A549 (cell line): Measurements from ENCODE around the gene MYO10. TPM values are rescaled to one million over a fixed set of nuclear protein-coding genes. Genes with fewer than 3 reads are reported as not detected.

Experiments used
- ATAC-seq, 2 experiments: fragments of 200-7000 bp in 1 of 2; fragments of >200 bp in 1 of 2; cut with Nextera tagmentation in 1 of 2; cut with Tn5 transposase in 1 of 2; 3 replicates each; pipeline versions ENCODE4 v1.8.0 to v1.9.1; 2018 to 2020; ENCODE audit warnings: mild to moderate bottlenecking in 1 of 2, moderate library complexity in 1 of 2
- CTCF ChIA-PET: fragments of 300-600 bp; sonication (Branson Sonifier 250); formaldehyde crosslinking; extraction: SDS; loops from one replicate; lab custom pipeline; 2021; ENCODE audit warnings: antibody characterized with exemption, inconsistent platforms; lab: Yijun Ruan, JAX
- POLR2A ChIA-PET: fragments of 350-600 bp; formaldehyde crosslinking; extraction: SDS; loops from one replicate; lab custom pipeline; 2021; ENCODE audit warnings: antibody characterized with exemption, inconsistent platforms; lab: Yijun Ruan, JAX
- DNase-seq, 2 experiments: peaks; one replicate each; pipeline versions ENCODE4 v3.0.0 to v3.0.0-alpha.2; 2011 to 2016; ENCODE audit warnings: low read depth in 1 of 2, low spot score in 1 of 2
- FAIRE-seq: peaks from 2 replicates; lab custom pipeline; 2011; peaks lifted over from hg19 to GRCh38; lab: Jason Lieb, UNC
- H3K27ac ChIP-seq, 2 experiments: fragments of >200 bp; sonication (Bioruptor Twin); formaldehyde crosslinking; 3 replicates each; pipeline ENCODE4 v1.5.1; 2016 to 2017
- H3K4me1 ChIP-seq: fragments of >200 bp; sonication (Bioruptor Twin); formaldehyde crosslinking; 3 replicates; pipeline ENCODE4 v1.6.1; 2016
- H3K4me2 ChIP-seq: fragments of >200 bp; sonication (Bioruptor Twin); formaldehyde crosslinking; 3 replicates; pipeline ENCODE4 v1.6.1; 2016
- H3K4me3 ChIP-seq: fragments of >200 bp; sonication (Bioruptor Twin); formaldehyde crosslinking; 3 replicates; pipeline ENCODE4 v1.5.1; 2016
- H3K9me3 ChIP-seq: fragments of >200 bp; sonication (Bioruptor Twin); formaldehyde crosslinking; 3 replicates; pipeline ENCODE4 v1.6.1; 2016
- EHF ChIP-seq: fragments of 250-450 bp; sonication (Bioruptor Pico); IDR thresholded peaks from 2 replicates; pipeline ENCODE4 v1.5.0; 2020; ENCODE audit warnings: mild to moderate bottlenecking
- EHMT2 ChIP-seq: fragments of 200-600 bp; sonication (generic); IDR thresholded peaks from 2 replicates; pipeline ENCODE4 v1.6.1; 2016; ENCODE audit warnings: antibody characterized with exemption, low read depth, mild to moderate bottlenecking, moderate library complexity
- ESRRA ChIP-seq: fragments of 150-350 bp; IDR thresholded peaks from 2 replicates; pipeline ENCODE4 v1.6.1; 2014; ENCODE audit warnings: mild to moderate bottlenecking, low read length, borderline replicate concordance
- FOSB ChIP-seq: fragments of 250-450 bp; sonication (Bioruptor Pico); IDR thresholded peaks from 2 replicates; pipeline ENCODE4 v1.5.0; 2020; ENCODE audit warnings: mild to moderate bottlenecking, moderate library complexity
- HDAC2 ChIP-seq: fragments of 200-600 bp; sonication (generic); IDR thresholded peaks from 2 replicates; pipeline ENCODE4 v1.6.1; 2016
- HEYL ChIP-seq: fragments of 250-450 bp; sonication (Bioruptor Pico); IDR thresholded peaks from 2 replicates; pipeline ENCODE4 v1.8.0; 2021; ENCODE audit warnings: mild to moderate bottlenecking, moderate library complexity
- HOXB13 ChIP-seq: fragments of 250-450 bp; sonication (Bioruptor Pico); IDR thresholded peaks from 2 replicates; pipeline ENCODE4 v1.5.0; 2020; ENCODE audit warnings: low read depth, mild to moderate bottlenecking, moderate library complexity
- KDM1A ChIP-seq: fragments of 200-600 bp; sonication (generic); IDR thresholded peaks from 2 replicates; pipeline ENCODE4 v1.6.1; 2016; ENCODE audit warnings: low read depth, mild to moderate bottlenecking
- RCOR1 ChIP-seq: fragments of 150-350 bp; IDR thresholded peaks from 2 replicates; pipeline ENCODE4 v1.6.1; 2014; ENCODE audit warnings: antibody characterized with exemption, low read length, low read depth
- RFX5 ChIP-seq: fragments of 450-650 bp; IDR thresholded peaks from 2 replicates; pipeline ENCODE4 v1.7.1; 2014; ENCODE audit warnings: antibody characterized with exemption, mild to moderate bottlenecking, moderate library complexity
- TP53 ChIP-seq: fragments of 250-450 bp; sonication (Bioruptor Pico); IDR thresholded peaks from 2 replicates; pipeline ENCODE4 v1.5.0; 2021; ENCODE audit warnings: mild to moderate bottlenecking, moderate library complexity
- WGBS: methylation state at CpG from one replicate; pipeline ENCODE4 v1.1.6; 2017; ENCODE audit errors: missing lambda C conversion rate; 5-methylcytosine and 5-hydroxymethylcytosine counted together
- polyA plus RNA-seq, 4 experiments: library from polyadenylated mRNA; depleted of rRNA in 3 of 4; stranded (reverse); fragments of >200 nt; fragmentation: RNase III in 1 of 4; extraction: RNeasy Plus Mini Kit Qiagen cat#74134 plus additional on column Dnase treatment in 1 of 4; gene quantifications; 2 replicates in 3 of 4; 3 replicates in 1 of 4; pipeline ENCODE4 v1.2.3, GENCODE V29; 2011 to 2017
- TF ChIP-seq, protein P1 (sequence below): fragments of 450-650 bp; IDR thresholded peaks from 2 replicates; pipeline ENCODE4 v1.6.1; 2014; ENCODE audit warnings: antibody characterized with exemption
- TF ChIP-seq, protein P2 (sequence below): fragments of 250-450 bp; sonication (Bioruptor Pico); IDR thresholded peaks from 2 replicates; pipeline ENCODE4 v1.5.0; 2021; ENCODE audit warnings: mild to moderate bottlenecking, moderate library complexity, borderline replicate concordance
- TF ChIP-seq, protein P3 (sequence below): fragments of >200 bp; sonication (Bioruptor Twin); formaldehyde crosslinking; IDR thresholded peaks from 3 replicates; pipeline ENCODE4 v1.5.1; 2016

Gene MYO10
- polyA plus RNA-seq, 2 of the 4 experiments (the other 2 are of a cell fraction), result 68.0 to 68.5 TPM

DNA sequence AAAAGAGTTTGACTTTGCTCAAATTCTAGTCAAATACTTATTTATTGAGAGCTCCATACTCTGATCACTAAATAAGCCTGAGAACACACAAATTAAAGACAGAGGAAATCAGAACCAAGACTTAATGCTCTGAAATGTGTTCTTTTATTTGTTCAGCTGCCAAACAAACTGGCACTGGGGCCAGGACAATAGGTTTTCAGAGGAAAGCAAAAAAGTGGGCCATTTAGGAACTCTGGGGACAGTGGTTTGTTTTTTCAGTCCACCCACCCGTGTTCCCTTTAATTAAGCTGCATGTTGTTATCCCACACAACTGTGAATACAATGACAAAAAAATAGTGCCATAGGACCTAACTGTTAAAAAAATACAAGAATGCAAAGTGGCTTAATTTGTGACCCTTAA is 223.9 kb downstream of the MYO10 start:
- TF ChIP-seq RCOR1 (no peak), HDAC2 (no peak), HOXB13 (CRISPR knock-in tag) (no peak), FOSB (CRISPR knock-in tag) (no peak), RFX5 (no peak), KDM1A (no peak)
- TF ChIP-seq, protein P1, sequence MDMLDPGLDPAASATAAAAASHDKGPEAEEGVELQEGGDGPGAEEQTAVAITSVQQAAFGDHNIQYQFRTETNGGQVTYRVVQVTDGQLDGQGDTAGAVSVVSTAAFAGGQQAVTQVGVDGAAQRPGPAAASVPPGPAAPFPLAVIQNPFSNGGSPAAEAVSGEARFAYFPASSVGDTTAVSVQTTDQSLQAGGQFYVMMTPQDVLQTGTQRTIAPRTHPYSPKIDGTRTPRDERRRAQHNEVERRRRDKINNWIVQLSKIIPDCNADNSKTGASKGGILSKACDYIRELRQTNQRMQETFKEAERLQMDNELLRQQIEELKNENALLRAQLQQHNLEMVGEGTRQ, result no peak
- TF ChIP-seq, protein P2, sequence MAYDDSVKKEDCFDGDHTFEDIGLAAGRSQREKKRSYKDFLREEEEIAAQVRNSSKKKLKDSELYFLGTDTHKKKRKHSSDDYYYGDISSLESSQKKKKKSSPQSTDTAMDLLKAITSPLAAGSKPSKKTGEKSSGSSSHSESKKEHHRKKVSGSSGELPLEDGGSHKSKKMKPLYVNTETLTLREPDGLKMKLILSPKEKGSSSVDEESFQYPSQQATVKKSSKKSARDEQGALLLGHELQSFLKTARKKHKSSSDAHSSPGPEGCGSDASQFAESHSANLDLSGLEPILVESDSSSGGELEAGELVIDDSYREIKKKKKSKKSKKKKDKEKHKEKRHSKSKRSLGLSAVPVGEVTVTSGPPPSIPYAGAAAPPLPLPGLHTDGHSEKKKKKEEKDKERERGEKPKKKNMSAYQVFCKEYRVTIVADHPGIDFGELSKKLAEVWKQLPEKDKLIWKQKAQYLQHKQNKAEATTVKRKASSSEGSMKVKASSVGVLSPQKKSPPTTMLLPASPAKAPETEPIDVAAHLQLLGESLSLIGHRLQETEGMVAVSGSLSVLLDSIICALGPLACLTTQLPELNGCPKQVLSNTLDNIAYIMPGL, result no peak
- H3K9me3 ChIP-seq, result no peaks in the 10 kb centered on the region
- ATAC-seq (no peak), FAIRE-seq (no peak), DNase-seq (no peak)
- ChIA-PET CTCF (interaction anchor here (0.6 to 2.0 kb wide), 4 partner anchors 10 to 55 kb away, joined by 3 to 6 read pairs (median 5); no protein-coding TSS in a partner anchor), POLR2A (no interaction called here)
- no peaks in the 10 kb centered on the region for H3K4me1 ChIP-seq
- no peak overlapping the region for H3K4me3 ChIP-seq
- H3K4me2 ChIP-seq, result no peak overlapping the region
- WGBS, result 83% methylated on average over 1 of the region's 1 CpG
- H3K27ac ChIP-seq, result no peak overlapping the region

DNA sequence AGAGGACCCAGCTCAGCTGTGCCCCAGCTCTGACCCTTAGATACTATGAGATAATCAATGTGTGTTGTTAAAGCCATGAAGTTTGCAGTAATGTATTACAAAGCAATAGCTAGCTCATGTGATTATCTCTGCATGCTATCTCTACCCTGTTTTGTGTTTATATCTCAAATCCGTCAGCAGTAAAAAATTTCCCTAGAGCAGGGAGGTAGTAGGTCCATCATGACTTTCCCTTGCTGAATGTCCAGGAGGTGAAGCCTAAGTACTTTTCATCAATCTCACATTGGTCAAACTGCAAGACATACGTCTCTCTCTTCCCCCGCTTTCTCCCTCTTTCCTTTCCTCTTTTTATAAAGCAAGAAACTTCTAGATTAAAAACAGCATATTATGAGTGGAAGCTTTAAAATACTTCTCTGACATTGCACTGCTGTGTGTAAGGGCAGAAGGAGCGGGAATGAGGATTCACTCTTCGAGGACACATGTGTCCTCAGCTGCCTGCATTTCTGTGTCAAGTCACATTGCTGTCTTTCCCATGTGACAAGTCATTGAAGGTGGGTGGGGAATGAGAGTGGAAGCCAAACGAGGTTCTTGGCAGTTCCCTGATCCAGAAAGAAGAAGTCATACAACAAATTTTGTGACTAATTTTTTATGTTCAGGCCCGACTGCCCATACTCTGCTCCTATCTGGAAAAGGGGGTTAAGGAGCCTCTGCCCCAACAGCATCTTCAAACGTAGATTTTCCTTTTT is 226.2 kb downstream of the MYO10 start:
- Histone ChIP-seq H3K27ac (no peak overlapping the region), H3K4me1 (no peaks in the 10 kb centered on the region), H3K4me3 (no peak overlapping the region), H3K9me3 (no peaks in the 10 kb centered on the region), H3K4me2 (no peak overlapping the region)
- no peak for DNase-seq
- ChIA-PET CTCF (interaction anchor here (1.7 to 4.5 kb wide), 3 partner anchors 8 to 28 kb away, joined by 3 to 24 read pairs (median 6); no protein-coding TSS in a partner anchor), POLR2A (no interaction called here)
- 85% methylated on average over 8 of the region's 8 CpGs for WGBS
- no peak for ATAC-seq
- no peak for FAIRE-seq
- no peak for TF ChIP-seq RCOR1
- TF ChIP-seq EHMT2, result no peak
- no peak for TF ChIP-seq HEYL
- TF ChIP-seq ESRRA, result no peak
- TF ChIP-seq, protein P3, sequence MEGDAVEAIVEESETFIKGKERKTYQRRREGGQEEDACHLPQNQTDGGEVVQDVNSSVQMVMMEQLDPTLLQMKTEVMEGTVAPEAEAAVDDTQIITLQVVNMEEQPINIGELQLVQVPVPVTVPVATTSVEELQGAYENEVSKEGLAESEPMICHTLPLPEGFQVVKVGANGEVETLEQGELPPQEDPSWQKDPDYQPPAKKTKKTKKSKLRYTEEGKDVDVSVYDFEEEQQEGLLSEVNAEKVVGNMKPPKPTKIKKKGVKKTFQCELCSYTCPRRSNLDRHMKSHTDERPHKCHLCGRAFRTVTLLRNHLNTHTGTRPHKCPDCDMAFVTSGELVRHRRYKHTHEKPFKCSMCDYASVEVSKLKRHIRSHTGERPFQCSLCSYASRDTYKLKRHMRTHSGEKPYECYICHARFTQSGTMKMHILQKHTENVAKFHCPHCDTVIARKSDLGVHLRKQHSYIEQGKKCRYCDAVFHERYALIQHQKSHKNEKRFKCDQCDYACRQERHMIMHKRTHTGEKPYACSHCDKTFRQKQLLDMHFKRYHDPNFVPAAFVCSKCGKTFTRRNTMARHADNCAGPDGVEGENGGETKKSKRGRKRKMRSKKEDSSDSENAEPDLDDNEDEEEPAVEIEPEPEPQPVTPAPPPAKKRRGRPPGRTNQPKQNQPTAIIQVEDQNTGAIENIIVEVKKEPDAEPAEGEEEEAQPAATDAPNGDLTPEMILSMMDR, result no peak
- TF ChIP-seq EHF, result no peak
- no peak for TF ChIP-seq TP53 (CRISPR knock-in tag)

DNA sequence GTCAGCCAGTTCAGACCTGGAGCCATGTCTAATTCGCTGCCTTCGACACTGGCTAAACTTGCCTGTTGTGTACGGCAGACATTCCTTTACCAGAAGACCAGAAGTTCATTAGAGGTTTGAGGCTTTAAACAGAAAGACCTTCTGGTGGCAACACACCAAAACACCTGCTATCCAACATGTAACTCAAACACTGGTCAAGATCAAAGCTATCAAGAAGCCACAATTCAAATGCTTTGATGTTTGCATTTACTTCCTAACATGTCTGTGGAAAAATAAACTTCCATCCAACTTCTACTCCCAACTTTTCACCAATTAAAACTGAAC is 228.3 kb downstream of the MYO10 start:
- POLR2A ChIA-PET, result no interaction called here
- no peak for ATAC-seq
- TF ChIP-seq, protein P3, result no peak
- TF ChIP-seq, all 56 proteins: peak for 0

More for the DNA sequence above, 228.3 kb downstream of the MYO10 start:
- CTCF ChIA-PET, result interaction anchor here (0.7 to 4.5 kb wide), 3 partner anchors 12 to 547 kb away, joined by 3 to 24 read pairs (median 5); no protein-coding TSS in a partner anchor
- WGBS, result 84% methylated on average over 3 of the region's 3 CpGs
- DNase-seq (no peak), FAIRE-seq (no peak)
- Histone ChIP-seq H3K9me3 (no peaks in the 10 kb centered on the region), H3K4me3 (no peak overlapping the region), H3K4me1 (no peaks in the 10 kb centered on the region), H3K4me2 (no peak overlapping the region), H3K27ac (no peak overlapping the region)
